SU-DHL-6 (cell line): Measurements from ENCODE around the gene GTPBP4.

Experiments
- H2AFZ ChIP-seq: fragments of 200-600 bp; sonication (generic); 2 replicates; pipeline ENCODE4 v1.6.1; 2014; ENCODE audit warnings: low read depth, mild to moderate bottlenecking, moderate library complexity, mixed read lengths, antibody characterized with exemption, low read length; ENCODE audit not compliant: severe bottlenecking
- H3F3A ChIP-seq: fragments of 200-600 bp; shearing (Covaris generic); 2 replicates; pipeline ENCODE4 v1.6.0; 2016; ENCODE audit warnings: antibody characterized with exemption, mild to moderate bottlenecking; ENCODE audit not compliant: insufficient read depth
- H3K27ac ChIP-seq: fragments of 200-600 bp; sonication (generic); 2 replicates; pipeline ENCODE4 v1.5.1; 2016; ENCODE audit warnings: low read depth, mild to moderate bottlenecking, low read length, moderate library complexity, mixed read lengths
- H3K27me3 ChIP-seq: fragments of 200-600 bp; sonication (generic), shearing (Covaris generic); 2 replicates; pipeline ENCODE4 v1.6.0; 2014; ENCODE audit warnings: mild to moderate bottlenecking, low read length
- H3K36me3 ChIP-seq: fragments of 200-600 bp; sonication (generic); 2 replicates; pipeline ENCODE4 v1.6.1; 2014; ENCODE audit warnings: mild to moderate bottlenecking, low read length, mixed read lengths
- H3K4me2 ChIP-seq: fragments of 300-600, 200-600 bp; shearing (Covaris generic), sonication (generic); 2 replicates; pipeline ENCODE4 v1.6.0; 2014; ENCODE audit warnings: low read length, low read depth, mild to moderate bottlenecking; ENCODE audit not compliant: poor library complexity, severe bottlenecking
- H3K4me3 ChIP-seq: fragments of 200-600 bp; sonication (generic); 2 replicates; pipeline ENCODE4 v1.5.1; 2014; ENCODE audit warnings: antibody characterized with exemption, low read length, mild to moderate bottlenecking, mixed read lengths; ENCODE audit not compliant: insufficient read depth, poor library complexity, severe bottlenecking
- H3K79me2 ChIP-seq: fragments of 200-600 bp; sonication (generic); 2 replicates; pipeline ENCODE4 v1.6.1; 2014; ENCODE audit warnings: mild to moderate bottlenecking, low read length, moderate library complexity; ENCODE audit not compliant: insufficient read depth
- H3K9ac ChIP-seq: fragments of 200-600 bp; sonication (generic); 2 replicates; pipeline ENCODE4 v1.7.0; 2014; ENCODE audit warnings: mild to moderate bottlenecking, low read length
- H3K9me2 ChIP-seq: fragments of 200-600 bp; sonication (generic); replicated peaks from 2 replicates; pipeline ENCODE4 v1.6.1; 2014; ENCODE audit warnings: low read length; ENCODE audit not compliant: insufficient read depth
- H3K9me3 ChIP-seq: fragments of 200-600 bp; sonication (generic); 2 replicates; pipeline ENCODE4 v1.6.1; 2014; ENCODE audit warnings: low read length, mixed read lengths; ENCODE audit not compliant: insufficient read depth
- H4K20me1 ChIP-seq: fragments of 200-600 bp; sonication (generic); 2 replicates; pipeline ENCODE4 v1.6.1; 2014; ENCODE audit warnings: low read depth, mild to moderate bottlenecking, antibody characterized with exemption, low read length, moderate library complexity, mixed read lengths
- CTCF ChIP-seq: fragments of 200-600 bp; sonication (generic); IDR thresholded peaks from one replicate; pipeline ENCODE4 v1.5.1; 2017; ENCODE audit warnings: antibody characterized with exemption, mild to moderate bottlenecking, low read length, moderate library complexity; ENCODE audit not compliant: insufficient read depth, poor library complexity, severe bottlenecking
- EZH2phosphoT487 ChIP-seq: fragments of 200-600 bp; sonication (generic), shearing (Covaris generic); conservative IDR thresholded peaks from 2 replicates; pipeline ENCODE4 v1.6.1; 2018; ENCODE audit warnings: mild to moderate bottlenecking, antibody characterized with exemption, low read length, moderate library complexity, mixed read lengths

The GTPBP4 gene

GRCh38 chr10:1011696-1012095 lies 23.5 kb downstream of the GTPBP4 start:
- H3K79me2 ChIP-seq = no peaks in the 10 kb centered on the region
- no peaks in the 10 kb centered on the region for H3K9me2 ChIP-seq
- H3K4me3 ChIP-seq = no peak overlapping the region
- H3K36me3 ChIP-seq = peaks cover 33% of the 10 kb centered on the region; the same call in 1 of the 2 replicates
- H3K27ac ChIP-seq = no peak overlapping the region
- no peak overlapping the region for H3K4me2 ChIP-seq
- no peaks in the 10 kb centered on the region for H3K9me3 ChIP-seq
- no peak overlapping the region for H3K9ac ChIP-seq
- no peaks in the 10 kb centered on the region; the same call in 1 of the 2 replicates for H4K20me1 ChIP-seq
- TF ChIP-seq CTCF = no peak
- TF ChIP-seq EZH2phosphoT487 = no peak
- no peak overlapping the region for H2AFZ ChIP-seq
- no peaks in the 10 kb centered on the region for H3K27me3 ChIP-seq
- H3F3A ChIP-seq = no peaks in the 10 kb centered on the region

- Histone ChIP-seq H4K20me1 (no peaks in the 10 kb centered on the region; the same call in 1 of the 2 replicates), H3K4me3 (no peak overlapping the region), H3K79me2 (no peaks in the 10 kb centered on the region), H3K9me2 (no peaks in the 10 kb centered on the region), H2AFZ (no peak overlapping the region), H3K27me3 (no peaks in the 10 kb centered on the region), H3K9me3 (no peaks in the 10 kb centered on the region), H3K27ac (no peak overlapping the region), H3K4me2 (no peak overlapping the region), H3F3A (peaks cover 5% of the 10 kb centered on the region; the same call in 1 of the 2 replicates), H3K36me3 (peaks cover 20% of the 10 kb centered on the region; the same call in 1 of the 2 replicates), H3K9ac (no peak overlapping the region)
- TF ChIP-seq EZH2phosphoT487 (no peak), CTCF (no peak)
Observed at GRCh38 chr10:1015688-1016087, 27.5 kb downstream of the GTPBP4 start.

GRCh38 chr10:1019362-1019761 lies 31.1 kb downstream of the GTPBP4 start:
- peaks cover 11% of the 10 kb centered on the region; the same call in 1 of the 2 replicates for H3K36me3 ChIP-seq
- H3F3A ChIP-seq = peaks cover 5% of the 10 kb centered on the region; the same call in 1 of the 2 replicates
- no peak overlapping the region for H2AFZ ChIP-seq

More at GRCh38 chr10:1019362-1019761, 31.1 kb downstream of the GTPBP4 start:
- Histone ChIP-seq H3K27ac (no peak overlapping the region), H3K79me2 (no peaks in the 10 kb centered on the region), H3K9ac (no peak overlapping the region), H3K4me3 (no peak overlapping the region), H3K9me3 (no peaks in the 10 kb centered on the region), H3K9me2 (no peaks in the 10 kb centered on the region), H4K20me1 (no peaks in the 10 kb centered on the region; the same call in 1 of the 2 replicates), H3K27me3 (no peaks in the 10 kb centered on the region), H3K4me2 (no peak overlapping the region)
- no peak for TF ChIP-seq CTCF
- no peak for TF ChIP-seq EZH2phosphoT487
